ENCODE results near the gene RUVBL1.

The RUVBL1 gene

DNA sequence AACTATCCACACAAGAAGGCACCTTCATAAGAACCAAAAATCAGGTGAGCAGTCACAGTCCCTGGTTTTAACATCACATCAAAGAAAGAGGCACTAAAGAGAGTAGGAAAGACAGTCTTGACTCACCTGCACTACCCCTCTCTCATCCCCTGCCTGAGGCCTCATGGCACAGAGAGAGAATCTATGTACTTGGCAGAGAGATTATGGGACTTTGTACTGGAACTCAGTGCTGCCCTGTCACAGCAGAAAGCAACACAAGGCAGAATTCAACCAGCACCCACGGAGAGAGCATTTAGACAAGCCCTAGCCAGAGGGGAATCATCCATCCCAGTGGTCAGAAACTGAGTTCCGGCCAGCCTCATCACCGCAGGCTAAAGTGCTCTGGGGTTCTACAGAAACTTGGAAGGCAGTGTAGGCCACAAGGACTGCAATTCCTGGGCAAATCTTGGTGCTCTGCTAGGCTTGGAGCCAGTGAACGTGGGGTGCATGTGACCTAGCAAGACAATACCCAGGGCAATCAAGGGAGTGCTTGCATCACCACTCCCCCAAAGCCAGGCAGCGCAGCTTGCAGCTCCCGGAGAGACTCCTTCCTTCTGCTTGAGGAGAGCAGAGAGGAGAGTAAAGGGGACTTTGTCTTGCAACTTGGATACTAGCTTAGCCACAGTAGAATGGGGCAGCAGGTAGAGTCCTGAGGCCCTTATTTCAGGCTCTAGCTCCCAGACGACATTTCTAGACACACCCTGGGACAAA lies 8.5 kb upstream of the RUVBL1 start:
- DNase-seq: no peak

DNA sequence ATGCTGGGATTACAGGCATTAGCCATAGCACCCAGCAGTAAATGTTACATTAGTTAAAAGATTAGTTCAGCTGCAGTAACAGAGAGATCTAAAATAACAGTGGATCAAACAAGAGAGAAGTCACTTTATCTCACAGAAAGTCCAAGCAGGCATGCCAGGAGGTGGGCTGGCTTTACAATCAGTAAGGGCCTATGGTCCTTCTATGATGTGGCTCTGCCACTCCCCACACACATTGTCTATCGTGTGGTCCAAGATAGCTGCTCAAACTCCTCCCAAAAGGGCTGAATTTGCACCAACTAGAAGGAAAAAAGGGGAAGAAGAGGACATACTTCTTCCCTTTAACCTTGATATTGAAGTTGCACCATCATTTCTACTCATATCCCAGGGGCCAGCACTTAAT lies 4.6 kb upstream of the RUVBL1 start:
- DNase-seq: no peak

DNA sequence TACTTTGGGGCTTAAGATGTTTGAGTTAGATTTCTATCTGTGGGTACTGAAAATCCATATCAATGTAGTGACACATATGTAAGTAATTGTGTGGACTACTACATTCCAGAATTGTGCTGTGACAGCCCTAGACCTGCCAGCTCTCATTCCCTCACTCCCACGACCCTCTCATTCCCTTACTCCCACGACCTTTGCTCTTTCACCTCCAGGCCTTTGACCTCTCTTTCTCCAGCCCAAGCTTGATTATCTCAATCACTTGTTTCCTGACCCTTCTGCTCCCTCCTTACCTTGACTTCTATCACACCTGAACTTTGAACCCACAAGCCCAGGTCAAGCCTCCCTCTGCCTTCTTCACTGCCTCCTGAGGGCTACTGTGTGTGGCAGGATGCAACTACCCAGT lies 3.6 kb upstream of the RUVBL1 start:
- no peak for DNase-seq

DNA sequence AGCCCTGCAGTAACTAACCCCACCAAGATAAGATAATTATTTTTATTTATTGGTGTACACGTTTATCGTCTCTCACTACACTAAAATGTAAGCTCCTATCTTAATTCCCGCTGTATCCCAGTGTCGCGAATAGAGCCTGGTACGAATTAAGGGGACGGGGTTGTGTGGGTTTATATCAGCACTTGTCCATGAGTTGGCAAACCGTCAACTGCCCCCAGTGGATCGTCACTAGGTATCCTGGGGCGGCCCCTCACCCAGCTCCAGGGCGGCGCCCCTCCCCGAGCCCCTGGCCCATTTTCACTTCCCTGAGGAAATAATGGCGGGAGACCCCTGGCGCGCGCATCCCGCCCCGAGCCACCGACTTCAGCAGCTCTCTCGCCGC lies 465 bp downstream of the RUVBL1 start:
- no peak for DNase-seq

DNA sequence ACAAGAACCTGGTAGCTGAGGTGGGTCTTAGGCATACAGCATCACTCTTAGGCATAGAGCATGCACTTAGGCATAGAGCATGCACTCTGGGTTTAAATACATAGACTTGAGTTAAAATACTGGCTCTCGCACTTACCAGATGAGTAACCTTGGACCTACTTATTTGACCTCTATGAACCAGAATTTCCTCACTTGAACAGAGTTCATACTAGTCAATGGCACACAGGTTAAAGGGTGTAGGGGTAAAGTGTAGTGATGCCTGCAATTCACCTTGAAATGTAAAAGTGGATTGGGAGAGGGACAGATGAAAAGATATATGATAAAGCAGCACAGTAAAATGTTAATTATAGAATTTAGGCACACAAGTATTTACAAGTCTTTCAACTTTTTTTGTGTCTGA lies 1.6 kb downstream of the RUVBL1 start:
- DNase-seq: no peak

DNA sequence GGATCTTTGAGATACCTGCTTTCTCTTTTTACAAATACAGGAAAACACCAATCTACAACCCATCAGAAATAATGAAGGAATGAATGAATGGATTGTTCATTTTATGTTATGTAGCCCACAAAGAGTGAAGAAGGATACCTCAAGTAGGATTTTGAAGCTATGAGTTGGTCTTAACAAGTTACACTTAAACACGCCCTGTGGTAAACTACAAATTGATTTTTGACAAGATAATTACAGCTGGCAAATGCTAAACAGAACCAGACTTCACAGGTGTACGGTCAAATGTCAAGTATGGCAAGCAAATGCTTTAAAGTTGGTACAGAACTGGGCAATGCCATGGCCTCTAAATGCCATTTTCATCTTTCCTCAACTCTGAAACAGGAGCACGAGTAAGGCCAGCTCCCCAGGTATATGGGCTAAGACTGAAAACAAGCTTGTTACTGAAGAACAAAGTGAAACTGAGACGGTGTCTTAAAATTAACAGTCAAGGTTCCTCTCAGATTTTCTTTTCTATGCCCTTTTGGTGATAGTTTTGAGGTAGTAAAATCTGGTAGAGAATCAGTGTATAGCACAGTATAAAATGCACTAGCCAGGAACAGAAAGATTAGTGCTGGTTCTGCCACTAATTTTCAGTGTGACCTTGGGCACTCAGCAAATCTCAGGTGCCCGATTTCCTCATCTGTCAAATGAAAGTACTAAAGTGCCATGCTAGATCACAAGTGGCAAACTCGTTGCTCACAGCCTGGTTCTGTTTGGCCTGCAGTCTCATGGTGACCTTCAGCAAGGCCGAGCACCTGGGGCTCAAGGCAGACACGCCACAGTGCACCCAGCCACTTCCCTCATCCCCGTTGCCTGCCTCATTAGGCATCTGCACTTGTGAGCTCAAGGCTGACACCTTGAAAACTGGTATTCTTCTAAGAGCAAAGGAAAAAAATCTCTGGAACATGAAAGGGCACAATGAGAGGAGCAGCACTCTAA lies 9.5 kb downstream of the RUVBL1 start:
- no peak for DNase-seq

DNA sequence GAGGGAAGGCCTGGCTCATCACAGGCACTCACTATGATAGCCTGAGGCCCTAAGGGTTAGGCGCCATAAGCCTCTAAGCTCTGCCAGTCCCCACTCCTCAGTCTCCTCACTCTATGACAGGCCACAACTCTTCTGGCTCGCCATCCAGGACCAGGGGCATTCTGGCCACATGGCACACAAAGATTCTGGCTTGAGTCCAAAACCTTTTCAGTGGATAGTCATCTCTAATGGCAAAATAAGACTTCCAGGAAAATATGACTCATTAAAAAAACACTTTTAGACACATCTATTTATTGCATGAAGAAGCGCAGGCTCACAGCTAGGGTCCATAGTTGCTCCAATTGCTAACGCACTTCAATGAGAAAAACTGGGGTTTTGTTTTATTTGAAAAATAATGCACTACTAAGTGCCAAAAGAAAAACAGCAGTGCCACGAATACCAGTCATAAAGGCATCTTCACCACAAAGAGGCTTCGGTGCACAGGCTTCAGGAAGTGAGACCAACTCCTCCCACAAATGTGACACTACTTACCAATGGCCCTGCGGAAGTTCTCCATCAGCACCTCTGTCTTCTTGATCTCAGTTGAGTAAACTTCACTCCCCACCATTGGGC lies 11.1 kb downstream of the RUVBL1 start:
- no peak for DNase-seq

DNA sequence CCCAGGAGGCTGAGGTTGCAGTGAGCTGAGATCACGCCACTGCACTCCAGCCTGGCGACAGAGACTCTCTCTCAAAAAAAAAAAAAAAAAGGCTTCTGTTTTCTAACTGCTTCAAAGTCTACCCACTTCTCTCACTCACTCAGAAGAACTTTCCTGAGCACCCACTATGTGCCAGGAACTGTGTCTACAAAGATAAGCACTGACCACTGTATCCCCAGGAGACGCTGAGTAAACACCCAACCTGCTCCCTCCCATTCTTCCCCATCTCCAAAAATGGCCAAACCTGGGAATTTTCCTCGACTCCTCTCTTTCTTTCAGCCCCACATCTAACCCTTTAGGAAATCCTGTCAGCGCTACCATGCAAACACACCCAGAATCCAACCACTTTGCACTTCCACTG lies 12.5 kb downstream of the RUVBL1 start:
- no peak for DNase-seq

DNA sequence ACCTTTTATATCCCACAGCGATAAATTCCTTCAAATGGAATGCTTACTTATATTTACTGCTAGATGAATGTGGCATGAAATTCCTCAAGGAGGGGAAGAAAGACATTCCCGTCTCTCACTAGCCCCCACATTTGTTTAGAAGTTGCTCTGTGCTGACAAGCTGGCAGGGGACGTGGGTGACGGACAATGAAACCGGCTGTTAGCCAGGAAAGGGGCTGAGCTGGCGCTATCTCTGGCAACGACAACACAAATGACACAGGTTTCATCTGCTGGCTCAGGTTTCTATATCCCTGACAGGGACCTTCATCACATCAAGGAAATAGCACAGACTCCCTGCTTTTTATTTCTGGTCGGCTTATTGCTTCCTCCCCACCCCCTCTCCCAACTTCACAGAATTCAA lies 15.8 kb downstream of the RUVBL1 start:
- no peak for DNase-seq

DNA sequence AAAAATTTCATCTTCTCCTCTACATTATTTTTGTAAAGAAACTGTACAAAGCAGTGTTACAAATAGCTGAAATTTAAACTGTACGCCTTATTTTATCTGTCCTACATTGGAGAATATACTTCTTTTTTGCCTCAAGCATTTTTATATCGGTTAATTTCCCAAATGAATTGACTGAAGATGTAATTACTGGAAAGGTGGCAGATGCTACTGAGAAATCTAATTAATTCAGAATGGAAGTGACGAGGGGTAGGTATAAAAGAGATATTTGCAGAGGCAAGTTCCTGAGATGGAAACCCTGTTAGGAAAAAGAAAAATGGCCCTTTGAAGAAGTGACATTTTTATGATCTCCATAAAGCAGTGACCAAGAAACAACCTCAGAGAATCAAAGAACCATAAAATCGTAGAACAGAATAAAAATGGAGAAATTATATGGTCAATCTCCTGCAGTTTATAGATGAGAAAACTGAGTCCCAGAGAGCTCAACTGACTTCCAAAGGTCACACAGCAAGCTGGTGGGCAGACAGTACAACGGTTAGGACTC lies 20.4 kb downstream of the RUVBL1 start:
- DNase-seq: no peak

DNA sequence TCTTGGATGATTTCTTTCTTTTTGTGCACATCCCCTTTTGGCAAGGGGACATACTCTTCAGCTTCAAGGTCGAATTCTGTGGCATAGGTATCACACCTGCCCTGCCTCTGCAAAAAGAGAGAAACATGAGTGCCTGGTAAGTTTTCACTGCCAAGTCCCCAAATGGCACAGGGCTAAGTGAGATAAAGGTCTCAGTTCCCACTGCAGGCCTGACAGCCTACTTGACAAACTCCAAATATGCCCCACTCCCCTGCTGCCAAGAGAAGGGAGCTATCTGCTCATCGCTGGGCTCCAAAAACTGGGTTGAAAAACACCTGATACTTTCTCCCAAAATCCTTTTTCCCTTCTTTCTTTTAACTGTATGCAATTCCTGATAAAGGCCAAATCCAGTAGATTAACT lies 23.0 kb downstream of the RUVBL1 start:
- no peak for DNase-seq

DNA sequence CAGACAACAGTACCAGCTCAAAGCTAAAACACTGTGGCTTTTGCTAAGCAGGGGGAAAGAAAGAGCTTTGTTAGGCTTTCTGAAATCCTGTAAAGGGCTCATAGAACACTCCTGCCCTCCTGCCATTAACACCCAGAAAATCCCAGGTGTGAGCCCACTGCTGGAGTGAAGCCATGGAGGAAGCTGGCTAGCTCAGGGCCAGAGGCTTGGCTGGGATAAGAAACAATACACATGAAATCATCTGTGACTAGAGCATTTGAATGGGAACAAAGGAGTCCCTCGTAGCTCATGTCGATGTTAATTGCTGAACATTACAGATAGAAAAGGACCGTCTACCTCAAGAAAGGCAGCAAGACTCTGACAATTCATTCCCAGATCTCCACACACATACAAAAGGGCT lies 23.5 kb downstream of the RUVBL1 start:
- no peak for DNase-seq

DNA sequence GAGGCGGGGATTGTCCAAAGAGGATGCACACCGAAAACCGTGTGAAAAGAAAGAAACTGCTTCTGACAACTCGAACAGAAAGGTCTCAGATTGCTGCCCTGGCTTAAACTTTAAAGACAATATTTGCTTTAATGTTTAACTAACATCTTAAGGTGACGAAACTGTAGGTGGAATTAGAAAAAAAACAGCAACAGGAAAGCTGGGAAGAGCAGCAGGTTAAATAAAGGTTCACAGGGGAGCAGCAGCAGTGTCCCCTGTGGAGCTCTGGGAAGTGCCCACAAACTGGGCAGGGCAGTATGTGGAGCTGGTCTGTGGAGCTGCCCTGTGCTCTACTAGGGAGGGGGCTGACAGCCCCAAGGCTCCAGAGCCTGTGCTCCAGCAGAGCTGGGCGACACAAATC lies 25.4 kb downstream of the RUVBL1 start:
- no peak for DNase-seq

DNA sequence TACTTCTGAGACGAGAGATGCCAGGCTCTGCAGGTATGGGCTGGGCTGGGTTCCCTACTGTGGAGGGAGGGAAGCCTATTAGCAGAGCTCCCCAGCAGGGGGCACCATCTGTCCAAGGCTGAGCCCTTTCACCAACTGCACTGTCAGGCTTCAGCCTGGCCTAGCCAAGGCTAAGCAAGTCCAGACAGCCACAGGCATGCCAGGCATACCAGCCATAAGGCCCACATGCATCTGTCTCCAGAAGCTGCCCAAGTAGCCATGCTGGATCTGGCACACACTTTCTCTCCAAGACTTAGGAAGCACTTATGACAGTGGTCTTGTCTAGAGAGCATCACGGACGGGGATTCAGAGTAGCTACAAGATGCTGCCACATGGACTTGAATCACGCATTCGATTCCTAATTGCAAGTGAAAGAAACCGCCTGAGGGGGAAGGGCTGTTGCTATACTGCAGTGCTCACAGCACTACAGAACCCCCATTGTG lies 28.3 kb downstream of the RUVBL1 start:
- peak; percentile 32 to 82 for DNase-seq

DNA sequence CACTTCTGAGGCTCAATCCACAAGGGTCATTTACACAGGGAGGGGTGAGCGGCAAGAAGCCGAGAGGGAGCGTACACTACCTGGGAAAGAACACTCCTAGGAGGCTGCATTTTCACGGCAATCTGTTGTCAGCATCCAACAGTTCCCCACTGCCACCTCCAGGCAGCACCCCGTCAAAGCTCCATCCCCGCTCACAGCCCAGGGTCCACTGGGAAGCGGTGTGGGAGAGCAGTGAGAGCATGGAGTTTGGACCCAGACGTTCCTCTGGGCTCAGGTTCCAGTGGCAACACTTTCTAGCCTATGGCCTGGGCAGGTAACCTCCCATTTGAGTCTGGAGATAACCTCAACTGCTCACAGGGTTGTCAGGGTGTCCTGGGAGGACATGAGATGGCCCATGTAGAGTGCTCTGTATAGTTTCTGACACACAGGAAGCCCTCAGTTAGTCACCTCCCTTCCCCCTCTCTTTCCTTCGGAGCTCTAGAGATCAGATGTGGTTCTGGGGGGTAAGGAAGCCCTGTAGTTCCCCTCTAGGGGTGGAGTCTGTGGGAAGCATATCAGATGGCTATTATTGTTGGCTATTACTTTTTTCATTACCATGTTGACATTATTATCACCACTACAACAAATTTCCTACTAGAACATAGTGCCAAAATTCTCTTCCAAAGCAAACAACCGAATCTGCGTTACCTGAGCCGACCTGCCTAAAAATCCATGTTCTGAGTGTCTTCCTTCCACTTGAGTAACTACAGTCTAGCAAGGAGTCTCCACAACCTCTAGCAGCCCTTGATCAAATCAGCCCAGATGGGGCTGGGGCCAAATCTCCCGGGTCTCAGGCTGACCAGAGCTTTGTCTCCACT lies 29.1 kb downstream of the RUVBL1 start:
- DNase-seq: no peak

DNA sequence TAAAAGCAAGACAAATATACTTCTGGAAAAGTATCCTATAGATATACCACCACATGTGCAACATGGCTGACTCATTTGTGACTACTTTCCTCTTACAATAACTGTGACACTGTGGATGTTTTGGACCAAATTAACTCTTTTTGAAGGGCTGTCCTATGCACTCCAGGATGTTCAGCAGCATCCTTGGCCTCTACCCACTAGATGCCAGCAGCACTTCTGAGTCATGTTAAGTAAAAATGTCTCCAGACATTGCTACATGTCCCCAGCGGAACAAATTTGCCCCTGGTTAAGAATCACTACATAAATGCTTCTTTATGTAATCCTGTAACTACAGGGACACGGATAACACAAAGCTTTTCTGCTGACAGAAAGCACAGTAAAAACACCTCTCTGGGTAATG lies 32.0 kb downstream of the RUVBL1 start:
- DNase-seq: no peak

DNA sequence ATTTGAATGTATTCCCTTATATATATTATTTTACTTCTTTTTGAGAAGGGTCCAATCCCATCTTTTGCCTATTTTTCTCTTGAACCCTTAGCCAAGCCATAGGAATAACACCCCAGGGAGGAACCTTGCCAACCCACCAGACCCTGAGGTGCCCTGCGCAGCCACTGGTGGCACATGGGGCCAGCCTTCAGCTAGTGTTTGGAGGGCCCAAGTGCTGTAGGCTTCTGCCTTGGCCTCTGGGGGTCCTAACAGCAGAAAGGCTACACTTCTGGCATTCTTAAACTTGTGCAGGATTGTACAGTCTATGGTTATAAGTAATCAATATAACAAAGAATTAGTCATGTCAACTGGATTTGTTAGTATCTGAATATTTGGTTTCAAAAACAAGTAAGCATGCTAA lies 34.5 kb downstream of the RUVBL1 start:
- no peak for DNase-seq

DNA sequence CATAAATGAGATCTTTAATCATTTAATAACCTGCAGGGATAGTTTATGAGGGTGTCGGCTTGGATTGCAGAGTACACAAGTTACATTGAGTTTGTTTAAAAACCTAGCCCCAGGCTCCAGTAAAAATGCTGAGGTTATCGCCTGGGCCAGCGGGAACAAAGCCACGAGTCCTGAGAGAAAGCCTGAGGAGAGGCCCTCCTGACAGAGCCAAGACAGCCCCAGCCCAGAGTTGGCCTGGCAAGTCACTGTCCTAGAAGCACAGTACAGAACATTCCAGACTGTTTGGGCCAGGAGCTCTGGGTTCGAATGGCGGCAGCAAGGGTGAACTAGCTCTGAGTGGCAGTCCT lies 39.0 kb downstream of the RUVBL1 start:
- no peak for DNase-seq

DNA sequence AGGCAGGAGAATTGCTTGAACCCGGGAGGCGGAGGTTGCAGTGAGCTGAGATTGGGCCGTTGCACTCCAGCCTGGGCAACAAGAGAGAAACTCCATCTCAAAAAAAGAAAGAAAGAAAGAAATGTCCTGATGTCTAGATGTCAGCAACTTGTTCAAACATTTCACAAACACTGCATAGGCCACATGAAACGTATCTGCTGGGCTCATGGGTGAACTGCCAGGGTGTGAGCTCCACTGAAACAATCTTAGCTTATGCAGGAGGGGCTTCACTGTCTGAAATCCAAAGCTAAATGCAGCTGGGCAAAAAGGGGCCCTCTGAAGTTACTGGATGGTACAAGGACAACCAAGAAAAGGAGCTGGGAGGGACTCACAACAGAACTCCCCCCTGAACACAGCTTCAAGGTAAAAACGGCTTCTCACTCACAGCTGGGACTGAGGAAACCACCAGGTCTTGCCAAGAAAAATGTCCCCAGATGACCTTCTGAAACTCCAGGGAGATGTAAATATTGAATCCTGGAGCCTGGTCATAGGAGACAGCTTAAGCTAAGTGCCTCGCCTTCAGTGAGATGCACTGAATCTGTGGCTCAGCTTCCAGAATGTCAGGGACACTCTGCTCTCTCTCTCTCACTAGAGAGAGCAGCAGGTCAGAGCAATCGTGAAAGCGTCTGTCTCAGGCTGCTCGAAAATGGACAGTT lies 39.5 kb downstream of the RUVBL1 start:
- no peak for DNase-seq

DNA sequence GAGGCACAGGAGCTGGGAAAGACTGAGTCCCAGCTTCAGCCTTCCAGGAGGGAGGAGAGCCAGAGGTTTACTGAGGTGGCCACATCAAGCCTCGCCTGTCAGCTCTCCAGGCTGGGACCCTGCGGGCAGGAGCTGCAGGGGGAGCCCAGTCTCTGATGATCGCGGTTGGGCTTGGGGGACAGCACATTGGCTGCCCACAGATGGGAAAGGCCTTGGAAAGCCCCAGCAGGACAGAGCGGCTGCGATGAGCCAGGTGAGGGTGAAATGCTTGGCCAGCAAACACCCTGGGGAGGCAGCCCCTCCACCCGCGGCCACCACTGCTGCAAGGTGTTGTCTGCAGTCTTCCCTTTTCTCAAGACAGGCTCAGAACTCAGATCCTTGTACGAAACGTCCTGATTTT lies 40.2 kb downstream of the RUVBL1 start:
- no peak for DNase-seq

DNA sequence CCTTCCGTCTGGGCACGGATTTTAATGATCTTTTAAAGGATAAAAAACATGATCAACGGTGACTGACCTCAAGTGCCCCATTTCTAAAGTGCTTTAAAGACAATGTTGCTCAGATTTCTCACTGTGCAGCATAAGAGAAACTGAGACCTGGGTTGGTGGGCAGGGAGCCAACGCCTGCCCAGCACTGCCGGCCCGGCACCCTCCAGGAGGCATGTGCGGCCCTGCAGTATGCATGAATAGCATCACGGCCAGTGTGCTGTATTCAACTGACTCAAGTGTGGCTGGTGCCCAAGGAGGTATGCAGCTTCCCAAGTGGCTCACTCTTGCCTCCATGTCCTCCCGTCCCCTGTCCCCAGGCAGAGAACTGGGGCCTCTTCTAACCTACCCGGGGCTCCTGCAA lies 41.1 kb downstream of the RUVBL1 start:
- DNase-seq: no peak

DNA sequence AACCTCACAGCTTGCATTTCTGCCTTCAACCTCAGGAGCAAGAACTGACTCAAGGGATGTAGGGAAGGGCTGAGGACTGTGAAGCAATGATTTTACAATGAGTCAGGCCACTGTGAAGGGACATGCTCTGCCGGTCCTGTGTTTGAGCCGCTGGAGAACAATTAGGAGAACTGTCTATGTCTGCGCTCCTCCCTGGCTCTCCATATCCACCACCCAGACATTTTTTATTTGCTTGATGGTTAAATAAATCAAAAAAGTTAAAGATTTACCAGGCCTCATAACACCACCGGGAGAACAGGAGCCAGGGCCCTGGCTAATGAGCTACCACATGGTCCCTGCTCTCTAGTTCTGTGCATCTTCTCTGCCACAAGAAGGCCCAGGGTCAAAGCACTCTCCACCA lies 41.8 kb downstream of the RUVBL1 start:
- DNase-seq: no peak
